GM12874 (cell line): ENCODE results near the gene LEPR.

Source experiments
- TF ChIP-seq, protein P1 (sequence below): IDR thresholded peaks from 2 replicates; pipeline ENCODE4 v1.5.1; 2011; ENCODE audit warnings: low read depth, mild to moderate bottlenecking, control low read depth, low read length, moderate library complexity; ENCODE audit not compliant: insufficient read depth

The LEPR gene

DNA sequence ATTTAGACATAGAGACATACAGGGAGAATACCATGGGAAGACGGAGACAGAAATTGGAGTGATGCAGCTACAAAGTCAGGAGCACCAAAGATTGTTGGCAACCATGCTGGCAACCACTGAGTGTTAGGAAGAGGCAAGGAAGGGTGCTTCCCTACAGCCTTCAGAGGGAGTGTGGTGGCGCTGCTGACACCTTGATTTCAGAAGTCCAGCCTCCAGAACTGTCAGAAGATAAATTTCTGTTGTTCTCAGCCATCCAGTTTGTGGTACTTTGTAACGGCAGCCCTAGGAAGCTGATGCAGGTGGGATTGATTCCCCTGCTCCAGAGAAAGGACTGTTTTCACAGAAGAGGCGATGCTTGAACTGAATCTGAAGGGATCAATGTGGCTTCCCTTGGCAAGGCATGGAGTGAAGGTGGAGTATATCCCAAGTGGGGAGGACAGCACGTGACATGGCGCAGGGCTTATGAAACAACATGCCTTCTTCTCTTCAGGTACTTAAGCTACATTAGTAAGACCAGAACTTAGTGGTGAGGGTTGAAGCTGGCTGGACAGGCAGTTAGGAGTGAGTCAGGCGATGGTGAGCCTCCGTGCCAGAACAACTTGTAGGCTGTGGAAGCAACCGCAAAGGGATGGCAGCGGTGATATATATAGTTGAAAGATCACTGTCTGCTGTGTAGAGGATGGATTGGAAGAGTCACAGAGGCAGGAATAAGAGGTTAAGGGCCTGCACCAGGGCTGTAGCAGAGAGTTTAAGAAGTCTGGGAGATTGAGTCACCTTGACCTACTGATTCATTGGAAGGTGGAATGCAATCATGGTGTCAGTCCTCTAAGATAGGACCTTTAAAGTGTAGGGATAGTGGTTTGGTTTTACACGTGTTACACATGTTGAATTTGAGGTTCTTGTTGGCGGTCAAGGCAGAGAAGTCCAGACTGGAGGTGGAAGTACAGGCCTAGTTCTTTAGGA lies 2.1 kb downstream of the LEPR start:
- TF ChIP-seq, protein P1, sequence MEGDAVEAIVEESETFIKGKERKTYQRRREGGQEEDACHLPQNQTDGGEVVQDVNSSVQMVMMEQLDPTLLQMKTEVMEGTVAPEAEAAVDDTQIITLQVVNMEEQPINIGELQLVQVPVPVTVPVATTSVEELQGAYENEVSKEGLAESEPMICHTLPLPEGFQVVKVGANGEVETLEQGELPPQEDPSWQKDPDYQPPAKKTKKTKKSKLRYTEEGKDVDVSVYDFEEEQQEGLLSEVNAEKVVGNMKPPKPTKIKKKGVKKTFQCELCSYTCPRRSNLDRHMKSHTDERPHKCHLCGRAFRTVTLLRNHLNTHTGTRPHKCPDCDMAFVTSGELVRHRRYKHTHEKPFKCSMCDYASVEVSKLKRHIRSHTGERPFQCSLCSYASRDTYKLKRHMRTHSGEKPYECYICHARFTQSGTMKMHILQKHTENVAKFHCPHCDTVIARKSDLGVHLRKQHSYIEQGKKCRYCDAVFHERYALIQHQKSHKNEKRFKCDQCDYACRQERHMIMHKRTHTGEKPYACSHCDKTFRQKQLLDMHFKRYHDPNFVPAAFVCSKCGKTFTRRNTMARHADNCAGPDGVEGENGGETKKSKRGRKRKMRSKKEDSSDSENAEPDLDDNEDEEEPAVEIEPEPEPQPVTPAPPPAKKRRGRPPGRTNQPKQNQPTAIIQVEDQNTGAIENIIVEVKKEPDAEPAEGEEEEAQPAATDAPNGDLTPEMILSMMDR: no peak

DNA sequence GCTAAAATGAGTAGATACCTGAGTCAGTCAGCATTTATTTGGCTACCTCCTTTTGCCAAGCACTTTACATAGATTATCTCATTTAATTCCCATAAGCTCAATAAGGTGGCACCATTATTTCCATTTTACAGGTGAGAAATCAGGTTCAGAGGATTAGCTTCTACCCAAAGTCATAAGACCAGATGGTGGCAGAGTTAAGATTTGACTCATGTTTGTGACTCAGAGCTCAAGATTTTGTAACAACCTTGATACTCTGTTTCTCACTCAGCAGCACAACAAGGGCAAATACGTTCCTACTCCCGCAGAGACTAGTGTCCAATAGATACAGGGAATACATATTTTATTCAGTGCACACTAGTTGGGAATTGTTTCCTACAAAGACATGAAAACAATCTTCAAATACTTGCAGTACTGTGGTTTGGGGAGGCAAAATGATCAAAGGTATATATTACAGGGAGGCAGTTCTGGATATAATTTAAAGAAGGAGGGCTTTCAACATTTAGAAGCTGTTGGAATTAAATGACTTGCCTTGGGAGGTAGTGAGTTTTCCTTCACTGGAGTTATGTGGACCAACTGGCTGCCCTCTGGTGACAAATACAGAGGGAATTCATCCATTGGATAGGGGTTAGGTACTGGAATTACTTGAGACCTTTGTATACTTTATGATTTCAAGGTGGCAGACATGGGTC lies 3.6 kb downstream of the LEPR start:
- TF ChIP-seq, protein P1: no peak

DNA sequence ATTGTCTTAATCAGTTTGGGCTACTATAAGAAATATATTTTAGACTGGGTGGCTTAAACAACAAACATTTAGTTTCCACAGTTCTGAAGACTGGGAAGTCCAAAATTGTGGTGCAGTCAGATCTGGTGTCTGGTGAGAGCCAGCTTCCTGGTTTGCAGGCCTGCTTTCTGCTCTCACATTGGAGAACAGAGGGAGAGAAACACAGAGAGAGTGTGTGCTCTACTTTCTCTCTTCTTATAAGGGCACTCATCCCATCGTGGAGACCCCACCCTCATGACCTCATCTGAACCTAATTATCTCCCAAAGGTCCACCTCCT lies 4.1 kb downstream of the LEPR start:
- TF ChIP-seq, protein P1: no peak

DNA sequence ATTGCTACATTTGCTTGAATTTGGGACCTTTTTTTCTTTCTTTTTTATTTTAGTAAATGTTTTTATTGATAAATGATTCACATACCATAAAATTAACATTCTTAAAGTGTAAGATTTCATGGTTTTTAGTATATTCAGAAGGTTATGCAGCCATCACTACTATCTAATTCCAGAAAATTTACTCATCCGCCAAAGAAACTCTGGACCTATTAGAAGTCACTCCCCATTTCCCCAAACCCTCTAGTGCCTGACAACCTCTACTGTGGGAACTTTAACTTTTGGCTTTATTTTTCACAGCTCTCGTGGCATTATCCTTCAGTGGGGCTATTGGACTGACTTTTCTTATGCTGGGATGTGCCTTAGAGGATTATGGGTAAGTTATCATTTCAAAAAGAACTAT lies 4.5 kb downstream of the LEPR start:
- TF ChIP-seq, protein P1: no peak

DNA sequence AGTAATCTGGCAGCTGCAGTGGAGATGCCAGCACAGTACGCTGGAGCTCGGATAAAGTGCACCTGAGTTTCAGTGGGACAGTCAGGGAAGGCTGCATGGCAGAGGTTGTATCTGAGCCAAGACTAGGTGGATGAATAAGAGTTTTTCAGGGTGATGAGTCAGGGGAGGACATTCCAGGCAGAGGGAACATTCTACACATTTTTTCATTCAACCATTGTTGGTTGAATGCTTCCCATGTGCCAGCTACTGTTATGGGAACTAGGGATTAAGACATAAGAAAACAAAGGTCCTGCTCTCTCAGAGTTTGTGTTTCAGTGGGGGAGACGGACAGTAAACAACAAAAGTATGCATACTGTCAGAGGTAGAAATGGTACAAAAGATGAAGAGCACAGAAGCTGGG lies 5.2 kb downstream of the LEPR start:
- TF ChIP-seq, protein P1: no peak

DNA sequence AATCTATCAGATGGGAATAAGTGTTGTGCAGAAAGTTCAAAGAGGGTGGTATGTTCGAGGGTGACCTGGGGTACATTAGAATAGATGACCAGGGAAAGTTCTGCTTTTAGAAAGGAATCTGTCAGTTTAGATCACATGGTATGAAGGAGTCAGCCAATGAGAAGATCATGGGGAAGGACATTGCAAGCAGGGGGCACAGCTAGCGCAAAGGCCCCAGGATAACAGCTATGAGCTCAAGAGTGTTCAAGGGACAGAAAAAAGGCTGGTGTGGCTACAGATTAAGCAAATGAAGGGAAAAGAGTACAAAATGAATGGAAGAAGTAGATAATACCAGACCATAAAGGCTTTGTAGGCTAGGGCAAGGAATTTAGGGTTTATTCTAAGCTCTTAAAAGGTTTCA lies 8.6 kb downstream of the LEPR start:
- TF ChIP-seq, protein P1: no peak

DNA sequence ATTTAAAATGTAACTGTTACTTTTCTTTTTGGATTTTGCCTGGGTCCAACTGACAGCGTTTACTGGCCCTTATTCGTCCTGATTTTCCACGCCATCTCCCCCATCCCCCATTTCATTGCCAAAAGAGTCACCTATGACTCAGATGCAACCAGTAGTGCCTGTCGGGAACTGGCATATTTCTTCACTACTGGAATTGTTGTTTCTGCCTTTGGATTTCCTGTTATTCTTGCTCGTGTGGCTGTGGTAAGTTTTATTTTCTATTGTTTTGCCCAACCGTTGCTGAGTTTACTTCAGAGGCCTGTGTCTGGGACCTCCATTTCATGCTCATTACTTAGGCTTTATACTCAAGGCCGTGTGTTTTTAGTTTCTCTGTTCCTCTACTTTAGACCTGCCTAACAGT lies 9.3 kb downstream of the LEPR start:
- TF ChIP-seq, protein P1: no peak
